HepG2 (cell line): Measurements from ENCODE around the gene TSEN54. TPM values are rescaled to one million over a fixed set of nuclear protein-coding genes. Genes with fewer than 3 reads are reported as not detected.

Experiments used
- DR1 ChIP-seq: sonication (generic); formaldehyde crosslinking; IDR thresholded peaks from 2 replicates; pipeline ENCODE4 v1.8.0; 2021; ENCODE audit warnings: mild to moderate bottlenecking, missing genetic modification reagents, inconsistent platforms
- GABPA ChIP-seq, 2 experiments: IDR thresholded peaks; 2 replicates each; pipeline ENCODE4 v1.6.1; 2011 to 2016; ENCODE audit warnings: low read depth in 2 of 2, low read length in 1 of 2, missing biosample characterization in 1 of 2, missing genetic modification characterization in 1 of 2
- HDAC1 ChIP-seq: sonication (generic); formaldehyde crosslinking; IDR thresholded peaks from 2 replicates; pipeline ENCODE4 v1.5.1; 2020; ENCODE audit warnings: mild to moderate bottlenecking, missing genetic modification reagents
- KLF6 ChIP-seq: IDR thresholded peaks from 2 replicates; pipeline ENCODE4 v1.8.0; 2016; ENCODE audit warnings: missing biosample characterization, missing genetic modification reagents
- NFKB2 ChIP-seq: sonication (generic); formaldehyde crosslinking; IDR thresholded peaks from 2 replicates; pipeline ENCODE4 v1.4.0; 2020; ENCODE audit warnings: missing genetic modification reagents, borderline replicate concordance
- NR2C2 ChIP-seq: sonication (generic); formaldehyde crosslinking; IDR thresholded peaks from 2 replicates; pipeline ENCODE4 v1.4.0; 2020; ENCODE audit warnings: missing genetic modification reagents, mild to moderate bottlenecking, moderate library complexity, borderline replicate concordance
- NR2F2 ChIP-seq: IDR thresholded peaks from 2 replicates; pipeline ENCODE4 v1.6.1; 2012; ENCODE audit warnings: low read depth, inconsistent platforms, borderline replicate concordance
- SNRNP70 ChIP-seq: fragments of 200-400 bp; formaldehyde crosslinking; IDR thresholded peaks from 2 replicates; pipeline ENCODE4 v1.6.1; 2017; ENCODE audit warnings: mild to moderate bottlenecking, low read depth, low read length, moderate library complexity
- ZNF383 ChIP-seq: sonication (generic); formaldehyde crosslinking; IDR thresholded peaks from 2 replicates; pipeline ENCODE4 v1.4.0; 2020; ENCODE audit warnings: missing genetic modification reagents, mild to moderate bottlenecking, borderline replicate concordance
- ZNF768 ChIP-seq: sonication (generic); formaldehyde crosslinking; IDR thresholded peaks from 2 replicates; pipeline ENCODE4 v1.4.0; 2020; ENCODE audit warnings: missing genetic modification reagents
- ZNF782 ChIP-seq: sonication (generic); formaldehyde crosslinking; IDR thresholded peaks from 2 replicates; pipeline ENCODE4 v1.4.0; 2020; ENCODE audit warnings: missing genetic modification reagents, mild to moderate bottlenecking, borderline replicate concordance
- polyA plus RNA-seq, 8 experiments: library from polyadenylated mRNA; depleted of rRNA in 3 of 8; stranded (reverse) in 7 of 8; unstranded in 1 of 8; fragments of >200 nt; fragmentation: Illumina TruSeq in 4 of 8; extraction: Trizol in 4 of 8; gene quantifications; 2 replicates each; pipeline versions ENCODE4 v1.2.1 to v1.2.3, GENCODE V29; 2011 to 2016; ENCODE audit warnings: low read depth in 4 of 8, missing spikeins in 1 of 8, mixed read lengths in 1 of 8; ENCODE audit not compliant: insufficient read depth in 1 of 8
- total RNA-seq, 5 experiments: library from RNA; depleted of rRNA; stranded (reverse); fragments of >200 nt; fragmentation: Illumina TruSeq; extraction: Trizol; gene quantifications; 2 replicates each; pipeline ENCODE4 v1.2.3, GENCODE V29; 2016; ENCODE audit warnings: low read depth in 1 of 5
- TF ChIP-seq, protein P1 (sequence below): sonication (generic); formaldehyde crosslinking; IDR thresholded peaks from 2 replicates; pipeline ENCODE4 v1.4.0; 2020; ENCODE audit warnings: missing genetic modification reagents; ENCODE audit errors: not compliant biosample characterization
- TF ChIP-seq, protein P2 (sequence below): sonication (generic); formaldehyde crosslinking; IDR thresholded peaks from 2 replicates; pipeline ENCODE4 v1.4.0; 2020; ENCODE audit warnings: missing genetic modification reagents, borderline replicate concordance
- TF ChIP-seq, protein P3 (sequence below): sonication (generic); formaldehyde crosslinking; IDR thresholded peaks from 2 replicates; pipeline ENCODE4 v1.5.1; 2020; ENCODE audit warnings: missing genetic modification reagents, mild to moderate bottlenecking, borderline replicate concordance
- TF ChIP-seq, protein P4 (sequence below), 2 experiments: fragments of 450-650 bp in 1 of 2; sonication (generic) in 1 of 2; formaldehyde crosslinking; IDR thresholded peaks; 2 replicates each; pipeline versions ENCODE4 v1.5.0 to v1.8.0; 2020 to 2022; ENCODE audit warnings: mild to moderate bottlenecking in 1 of 2, missing genetic modification reagents in 1 of 2
- TF ChIP-seq, protein P5 (sequence below): fragments of 450-650 bp; IDR thresholded peaks from 2 replicates; pipeline ENCODE4 v1.6.1; 2017; ENCODE audit warnings: mild to moderate bottlenecking
- TF ChIP-seq, protein P6 (sequence below): sonication (generic); formaldehyde crosslinking; IDR thresholded peaks from 2 replicates; pipeline ENCODE4 v1.4.0; 2020; ENCODE audit warnings: low read depth, mild to moderate bottlenecking, missing genetic modification reagents

The TSEN54 gene
- total and polyA plus RNA-seq, 2 of the 13 experiments (the other 11 are each of a cell fraction or from before 2014, with no cell fraction given), result 62.9 to 63.3 TPM

GRCh38 chr17:75557852-75558665 lies 41.7 kb downstream of the TSEN54 start (continued):
- no peak for TF ChIP-seq GABPA (IDR thresholded peaks at IDR 0.05; ENCODE audit: low read depth, low read length)
- TF ChIP-seq GABPA (CRISPR knock-in tag; IDR thresholded peaks at IDR 0.05; ENCODE audit: low read depth), result no peak
- TF ChIP-seq, protein P1, sequence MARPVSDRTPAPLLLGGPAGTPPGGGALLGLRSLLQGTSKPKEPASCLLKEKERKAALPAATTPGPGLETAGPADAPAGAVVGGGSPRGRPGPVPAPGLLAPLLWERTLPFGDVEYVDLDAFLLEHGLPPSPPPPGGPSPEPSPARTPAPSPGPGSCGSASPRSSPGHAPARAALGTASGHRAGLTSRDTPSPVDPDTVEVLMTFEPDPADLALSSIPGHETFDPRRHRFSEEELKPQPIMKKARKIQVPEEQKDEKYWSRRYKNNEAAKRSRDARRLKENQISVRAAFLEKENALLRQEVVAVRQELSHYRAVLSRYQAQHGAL (CRISPR knock-in tag), result no peak
- peak; percentile 6; the same call in 1 of the 2 replicates for TF ChIP-seq NR2C2 (CRISPR knock-in tag)
- no peak for TF ChIP-seq DR1 (CRISPR knock-in tag)
- peak; percentile 56 for TF ChIP-seq ZNF782 (CRISPR knock-in tag)
- peak; percentile 6; the same call in 1 of the 2 replicates for TF ChIP-seq NFKB2 (CRISPR knock-in tag)
- peak; percentile 47; the same call in 1 of the 2 replicates for TF ChIP-seq ZNF768 (CRISPR knock-in tag)
- TF ChIP-seq, protein P2, sequence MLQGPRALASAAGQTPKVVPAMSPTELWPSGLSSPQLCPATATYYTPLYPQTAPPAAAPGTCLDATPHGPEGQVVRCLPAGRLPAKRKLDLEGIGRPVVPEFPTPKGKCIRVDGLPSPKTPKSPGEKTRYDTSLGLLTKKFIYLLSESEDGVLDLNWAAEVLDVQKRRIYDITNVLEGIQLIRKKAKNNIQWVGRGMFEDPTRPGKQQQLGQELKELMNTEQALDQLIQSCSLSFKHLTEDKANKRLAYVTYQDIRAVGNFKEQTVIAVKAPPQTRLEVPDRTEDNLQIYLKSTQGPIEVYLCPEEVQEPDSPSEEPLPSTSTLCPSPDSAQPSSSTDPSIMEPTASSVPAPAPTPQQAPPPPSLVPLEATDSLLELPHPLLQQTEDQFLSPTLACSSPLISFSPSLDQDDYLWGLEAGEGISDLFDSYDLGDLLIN (CRISPR knock-in tag), result no peak; the same call in 1 of the 2 replicates
- no peak for TF ChIP-seq NR2F2
- TF ChIP-seq HDAC1, result peak; percentile 0; the same call in 1 of the 2 replicates
- TF ChIP-seq, protein P3, sequence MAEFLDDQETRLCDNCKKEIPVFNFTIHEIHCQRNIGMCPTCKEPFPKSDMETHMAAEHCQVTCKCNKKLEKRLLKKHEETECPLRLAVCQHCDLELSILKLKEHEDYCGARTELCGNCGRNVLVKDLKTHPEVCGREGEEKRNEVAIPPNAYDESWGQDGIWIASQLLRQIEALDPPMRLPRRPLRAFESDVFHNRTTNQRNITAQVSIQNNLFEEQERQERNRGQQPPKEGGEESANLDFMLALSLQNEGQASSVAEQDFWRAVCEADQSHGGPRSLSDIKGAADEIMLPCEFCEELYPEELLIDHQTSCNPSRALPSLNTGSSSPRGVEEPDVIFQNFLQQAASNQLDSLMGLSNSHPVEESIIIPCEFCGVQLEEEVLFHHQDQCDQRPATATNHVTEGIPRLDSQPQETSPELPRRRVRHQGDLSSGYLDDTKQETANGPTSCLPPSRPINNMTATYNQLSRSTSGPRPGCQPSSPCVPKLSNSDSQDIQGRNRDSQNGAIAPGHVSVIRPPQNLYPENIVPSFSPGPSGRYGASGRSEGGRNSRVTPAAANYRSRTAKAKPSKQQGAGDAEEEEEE, result no peak
- TF ChIP-seq, protein P4, sequence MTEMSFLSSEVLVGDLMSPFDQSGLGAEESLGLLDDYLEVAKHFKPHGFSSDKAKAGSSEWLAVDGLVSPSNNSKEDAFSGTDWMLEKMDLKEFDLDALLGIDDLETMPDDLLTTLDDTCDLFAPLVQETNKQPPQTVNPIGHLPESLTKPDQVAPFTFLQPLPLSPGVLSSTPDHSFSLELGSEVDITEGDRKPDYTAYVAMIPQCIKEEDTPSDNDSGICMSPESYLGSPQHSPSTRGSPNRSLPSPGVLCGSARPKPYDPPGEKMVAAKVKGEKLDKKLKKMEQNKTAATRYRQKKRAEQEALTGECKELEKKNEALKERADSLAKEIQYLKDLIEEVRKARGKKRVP (CRISPR knock-in tag; IDR thresholded peaks at IDR 0.05), result 0 out of 4 replicates have a peak, but pooled peaks of 1 of the 2 experiments have one; percentile 35
- TF ChIP-seq SNRNP70, result no peak
- TF ChIP-seq, protein P5, sequence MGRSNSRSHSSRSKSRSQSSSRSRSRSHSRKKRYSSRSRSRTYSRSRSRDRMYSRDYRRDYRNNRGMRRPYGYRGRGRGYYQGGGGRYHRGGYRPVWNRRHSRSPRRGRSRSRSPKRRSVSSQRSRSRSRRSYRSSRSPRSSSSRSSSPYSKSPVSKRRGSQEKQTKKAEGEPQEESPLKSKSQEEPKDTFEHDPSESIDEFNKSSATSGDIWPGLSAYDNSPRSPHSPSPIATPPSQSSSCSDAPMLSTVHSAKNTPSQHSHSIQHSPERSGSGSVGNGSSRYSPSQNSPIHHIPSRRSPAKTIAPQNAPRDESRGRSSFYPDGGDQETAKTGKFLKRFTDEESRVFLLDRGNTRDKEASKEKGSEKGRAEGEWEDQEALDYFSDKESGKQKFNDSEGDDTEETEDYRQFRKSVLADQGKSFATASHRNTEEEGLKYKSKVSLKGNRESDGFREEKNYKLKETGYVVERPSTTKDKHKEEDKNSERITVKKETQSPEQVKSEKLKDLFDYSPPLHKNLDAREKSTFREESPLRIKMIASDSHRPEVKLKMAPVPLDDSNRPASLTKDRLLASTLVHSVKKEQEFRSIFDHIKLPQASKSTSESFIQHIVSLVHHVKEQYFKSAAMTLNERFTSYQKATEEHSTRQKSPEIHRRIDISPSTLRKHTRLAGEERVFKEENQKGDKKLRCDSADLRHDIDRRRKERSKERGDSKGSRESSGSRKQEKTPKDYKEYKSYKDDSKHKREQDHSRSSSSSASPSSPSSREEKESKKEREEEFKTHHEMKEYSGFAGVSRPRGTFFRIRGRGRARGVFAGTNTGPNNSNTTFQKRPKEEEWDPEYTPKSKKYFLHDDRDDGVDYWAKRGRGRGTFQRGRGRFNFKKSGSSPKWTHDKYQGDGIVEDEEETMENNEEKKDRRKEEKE, result no peak
- 0 out of 2 replicates have a peak, but pooled peaks have one; percentile 91 for TF ChIP-seq ZNF383 (CRISPR knock-in tag)
- TF ChIP-seq KLF6 (CRISPR knock-in tag), result 0 out of 2 replicates have a peak, but pooled peaks have one; percentile 13
- TF ChIP-seq, protein P6, sequence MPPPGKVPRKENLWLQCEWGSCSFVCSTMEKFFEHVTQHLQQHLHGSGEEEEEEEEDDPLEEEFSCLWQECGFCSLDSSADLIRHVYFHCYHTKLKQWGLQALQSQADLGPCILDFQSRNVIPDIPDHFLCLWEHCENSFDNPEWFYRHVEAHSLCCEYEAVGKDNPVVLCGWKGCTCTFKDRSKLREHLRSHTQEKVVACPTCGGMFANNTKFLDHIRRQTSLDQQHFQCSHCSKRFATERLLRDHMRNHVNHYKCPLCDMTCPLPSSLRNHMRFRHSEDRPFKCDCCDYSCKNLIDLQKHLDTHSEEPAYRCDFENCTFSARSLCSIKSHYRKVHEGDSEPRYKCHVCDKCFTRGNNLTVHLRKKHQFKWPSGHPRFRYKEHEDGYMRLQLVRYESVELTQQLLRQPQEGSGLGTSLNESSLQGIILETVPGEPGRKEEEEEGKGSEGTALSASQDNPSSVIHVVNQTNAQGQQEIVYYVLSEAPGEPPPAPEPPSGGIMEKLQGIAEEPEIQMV (CRISPR knock-in tag), result 0 out of 2 replicates have a peak, but pooled peaks have one; percentile 11
